GM12801 (cell line): ENCODE data around the gene ST6GALNAC2.

Source experiments
- CTCF ChIP-seq: IDR thresholded peaks from one replicate; pipeline ENCODE4 v1.5.1; 2011; ENCODE audit warnings: control low read depth; ENCODE audit not compliant: insufficient read length; ENCODE audit errors: extremely low read depth

Gene ST6GALNAC2

DNA sequence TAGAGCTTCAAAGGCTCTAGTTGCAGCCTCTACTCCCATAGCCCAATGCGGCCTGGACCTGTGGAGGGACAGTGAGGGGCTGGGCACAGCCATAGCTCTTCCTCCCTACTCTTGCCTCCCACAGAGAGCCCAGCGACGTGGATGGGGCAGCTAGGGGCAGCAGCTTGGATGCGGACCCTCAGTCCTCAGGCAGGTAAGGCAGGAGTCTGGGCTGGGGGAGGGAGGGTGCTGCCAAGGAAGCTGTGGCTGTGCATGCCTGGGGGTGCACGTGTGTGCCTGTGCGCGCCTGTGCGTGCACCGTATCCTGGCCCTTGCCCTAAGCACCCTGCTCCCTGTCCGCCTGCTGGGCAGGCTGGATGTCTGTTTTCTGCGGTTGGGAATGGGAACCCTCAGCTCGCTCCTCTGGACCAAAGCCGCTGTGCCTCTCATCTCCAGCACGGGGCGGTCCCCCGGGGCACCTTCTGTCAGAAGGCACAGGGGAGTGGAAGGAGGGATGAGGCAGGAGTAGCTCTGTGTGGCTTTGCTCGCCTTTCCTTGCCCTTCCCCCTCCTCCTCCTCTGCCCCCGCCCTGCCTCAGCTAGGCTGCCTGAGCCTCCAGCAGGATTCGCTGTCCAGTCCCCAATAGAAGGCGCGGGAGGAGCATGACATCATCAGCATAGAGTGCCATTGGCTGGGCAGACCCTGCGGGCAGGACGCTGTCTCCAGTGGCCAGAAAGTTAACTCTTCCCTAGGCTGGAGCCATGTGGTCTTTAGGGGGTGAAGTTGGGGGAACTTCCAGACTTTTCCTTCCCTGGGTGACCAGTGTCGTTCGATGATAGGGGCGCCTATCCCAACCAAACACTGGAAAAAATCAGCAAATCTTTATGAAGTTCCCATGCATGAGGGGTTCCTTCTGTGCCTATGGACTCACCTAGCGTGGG, 45.0 kb downstream of the ST6GALNAC2 start:
- no peak for TF ChIP-seq CTCF

DNA sequence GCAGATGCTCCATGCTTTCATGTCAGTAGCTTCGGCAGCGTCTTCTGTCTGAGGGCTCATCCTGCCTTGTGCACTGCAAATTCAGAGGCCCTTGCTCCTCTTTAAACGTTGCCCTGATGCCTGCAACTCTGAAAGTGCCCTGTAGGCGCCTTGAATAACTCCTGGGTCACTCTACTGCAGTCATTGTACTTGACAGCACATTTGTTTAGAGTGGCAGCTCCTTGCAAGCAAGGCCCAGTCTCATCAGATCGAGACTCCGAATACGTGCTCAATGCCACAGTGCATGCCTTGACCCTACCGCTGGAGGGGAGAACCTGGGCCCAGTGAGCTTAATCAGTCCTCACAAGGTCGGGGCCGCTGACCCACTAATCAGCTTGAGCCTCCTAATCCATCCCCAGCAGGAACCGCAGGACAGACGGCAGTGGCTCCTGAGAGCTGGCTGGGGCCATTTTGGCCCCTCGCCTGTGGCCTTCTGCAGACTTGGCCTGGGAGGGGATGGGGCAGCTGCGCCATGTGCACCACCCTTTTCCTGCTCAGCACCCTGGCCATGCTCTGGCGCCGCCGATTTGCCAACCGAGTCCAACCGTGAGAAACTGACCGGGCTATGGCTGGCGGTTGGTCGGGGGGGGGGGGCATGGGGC, 45.9 kb downstream of the ST6GALNAC2 start, which contains the start of gene PRCD:
PRCD (plus strand) TSS at position 414 of the 641 bp plus-strand sequence; CDS start at position 512, 98 bp downstream.
- TF ChIP-seq CTCF = no peak

DNA sequence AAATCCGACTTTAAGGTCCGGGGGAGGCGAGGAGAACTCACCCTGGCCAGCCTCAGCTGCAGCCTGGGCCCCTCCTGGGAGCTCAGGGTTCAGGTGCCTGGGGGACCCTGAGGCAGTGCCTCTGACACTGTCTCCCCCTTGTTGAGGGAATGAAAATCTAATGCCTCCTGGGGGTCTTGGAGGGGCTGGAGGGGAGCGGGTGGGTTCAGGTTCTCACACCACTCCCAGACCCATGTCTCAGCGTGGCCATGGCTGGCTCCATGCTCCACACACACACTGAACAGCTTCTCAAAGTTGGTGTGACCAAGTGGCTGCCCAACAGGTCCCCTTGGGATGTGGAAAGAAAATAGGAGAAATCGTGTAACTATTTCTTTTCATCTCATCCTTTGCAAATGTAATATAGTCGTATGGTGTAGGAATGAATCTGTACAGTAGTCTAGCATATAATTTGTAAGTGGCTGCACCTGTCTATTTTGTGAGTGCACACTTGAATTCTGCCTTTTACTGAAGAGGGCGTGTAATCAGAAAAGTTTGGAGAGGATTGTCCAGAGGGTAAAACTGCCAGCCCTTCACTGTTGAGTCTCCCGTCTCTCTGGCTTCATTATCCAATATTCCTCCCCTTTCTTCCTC, 46.6 kb downstream of the ST6GALNAC2 start:
- TF ChIP-seq CTCF = no peak

- no peak for TF ChIP-seq CTCF
Observed at GRCh38 chr17:76538281-76538931, 47.3 kb downstream of the ST6GALNAC2 start.

GRCh38 chr17:76537578-76538280, 47.9 kb downstream of the ST6GALNAC2 start, which contains the start of gene CYGB:
Gene CYGB, minus strand, starts transcription at chr17:76537709. Its CDS starts 167 bp downstream, at chr17:76537542.
- TF ChIP-seq CTCF = no peak

- no peak for TF ChIP-seq CTCF
Observed at GRCh38 chr17:76537288-76537577, 48.4 kb downstream of the ST6GALNAC2 start.
